Left lung (tissue), 10 donors: Measurements from ENCODE around the gene USP30. TPM values are rescaled to one million over a fixed set of nuclear protein-coding genes. Genes with fewer than 3 reads are reported as not detected.
A peak's percentile ranks its signal among the peaks of the same experiment; 100 is the strongest.
"Not testable (repeated sequence)": the region's sequence is repeated elsewhere in the genome, so short reads cannot be mapped to it uniquely, and the experiment has no call there.

Experiments used
- ATAC-seq: fragments of 200-7000 bp; cut with Tn5 transposase; one replicate; pipeline ENCODE4 v1.9.1; 2020; ENCODE audit warnings: moderate library complexity
- DNase-seq, 4 donors: peaks; one replicate each; pipeline ENCODE4 v3.0.0-alpha.2; 2013 to 2020
- H3K27ac ChIP-seq, 2 donors: fragments of 200-600 bp; sonication (generic) in 1 of 2; one replicate each; pipeline versions ENCODE4 v1.5.0 to v1.8.0; 2020 to 2021
- H3K27me3 ChIP-seq, 2 donors: fragments of 200-600 bp; sonication (generic) in 1 of 2; one replicate each; pipeline versions ENCODE4 v1.5.0 to v1.8.0; 2020 to 2021
- H3K36me3 ChIP-seq, 2 donors: fragments of 200-600 bp; sonication (generic) in 1 of 2; one replicate each; pipeline versions ENCODE4 v1.5.0 to v1.8.0; 2020 to 2021
- H3K4me1 ChIP-seq, 2 donors: fragments of 200-600 bp; one replicate each; pipeline ENCODE4 v1.8.0; 2021
- H3K4me3 ChIP-seq, 2 donors: fragments of 200-600 bp; sonication (generic) in 1 of 2; one replicate each; pipeline versions ENCODE4 v1.5.0 to v1.8.0; 2020 to 2021; ENCODE audit warnings: mild to moderate bottlenecking in 1 of 2
- H3K9me3 ChIP-seq, 2 donors: fragments of 200-600 bp; sonication (generic) in 1 of 2; one replicate each; pipeline versions ENCODE4 v1.5.0 to v1.8.0; 2020 to 2021
- intact Hi-C, 2 donors: fragments of 100-400 bp; cut with DNase I; formaldehyde crosslinking; loops; one replicate each; pipeline versions ENCODE4 v1.11.2 to v1.14.2; 2022
- polyA plus RNA-seq, 6 donors: library from polyadenylated mRNA; unstranded; fragments of 120-200 nt; gene quantifications; one replicate each; pipeline ENCODE4 v1.2.1, GENCODE V29; 2013; ENCODE audit not compliant: insufficient read length in 6 of 6
- total RNA-seq, 2 donors: library from RNA; stranded (reverse); fragmentation: NEBNext Ultra II Directional; extraction: Animal tissue kit (Norgen Biotek cat#: 25700); gene quantifications; one replicate each; pipeline ENCODE4 v1.2.1, GENCODE V29; 2021
- TF ChIP-seq, protein P1 (sequence below), 2 donors: fragments of 200-600 bp; sonication (generic) in 1 of 2; IDR thresholded peaks; one replicate each; pipeline versions ENCODE4 v1.5.0 to v1.8.0; 2021; ENCODE audit warnings: antibody characterized with exemption in 2 of 2
- donor health status: DM: no; HTN: yes; CAD: no.
- donor health status: DM: no; HTN: no; CAD: no.

Gene USP30
- total and polyA plus RNA-seq, 8 donors, result 7.1 to 28.0 (median 24.3) TPM

DNA sequence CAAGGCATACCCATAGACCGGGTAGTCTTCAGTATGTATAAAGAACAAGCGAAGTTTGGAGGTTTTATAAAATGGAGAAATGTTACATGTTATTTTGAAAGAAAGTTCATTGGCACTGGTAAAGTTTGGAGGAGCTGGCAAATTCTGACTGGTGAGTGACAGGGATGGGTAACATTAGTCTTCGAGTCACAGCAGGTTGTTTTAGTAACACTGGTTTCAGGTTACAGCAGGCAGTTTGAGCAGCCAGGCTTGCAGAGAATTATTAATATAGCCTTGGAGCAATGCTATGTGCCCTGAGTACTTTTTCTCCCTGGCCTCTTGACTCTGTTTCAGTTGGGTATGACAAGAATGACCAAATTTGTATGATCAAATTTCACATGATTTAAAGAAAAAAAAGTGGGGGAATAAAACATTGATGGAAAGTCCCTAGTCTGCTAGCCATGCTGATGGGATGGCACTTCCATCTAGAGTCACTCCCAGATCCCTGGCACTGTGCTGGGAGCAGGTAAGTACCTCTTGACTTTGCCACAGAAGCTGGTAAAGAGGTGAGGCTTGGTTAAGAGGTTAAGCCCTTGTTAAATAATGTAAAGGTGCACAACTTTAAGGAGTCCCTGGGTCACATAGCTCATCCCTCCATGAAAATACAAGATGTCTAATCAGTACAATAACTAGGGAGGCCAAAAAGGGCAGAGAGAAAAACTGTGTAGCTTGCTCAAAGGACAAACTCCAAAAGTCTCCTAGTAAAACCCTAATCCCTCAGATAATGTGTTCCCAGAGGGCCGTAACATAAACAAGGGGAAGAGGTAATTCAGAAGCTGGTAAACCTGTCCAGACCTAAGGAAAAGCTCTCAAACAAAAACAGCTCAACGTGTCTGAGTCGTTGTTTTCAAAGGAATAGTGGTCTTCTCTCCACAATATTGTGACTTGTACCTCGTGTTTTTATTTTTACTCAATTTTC lies 18.9 kb upstream of the USP30 start:
- intact Hi-C loops, result no loop called here
- H3K27ac ChIP-seq, result no peak overlapping the region
- ATAC-seq (no peak), DNase-seq (no peak)
- H3K4me1 ChIP-seq, result no peaks in the 10 kb centered on the region
- peaks cover 0 to 5% of the 10 kb centered on the region in 2 donors for H3K9me3 ChIP-seq
- H3K36me3 ChIP-seq, result no peaks in the 10 kb centered on the region
- TF ChIP-seq, protein P1, sequence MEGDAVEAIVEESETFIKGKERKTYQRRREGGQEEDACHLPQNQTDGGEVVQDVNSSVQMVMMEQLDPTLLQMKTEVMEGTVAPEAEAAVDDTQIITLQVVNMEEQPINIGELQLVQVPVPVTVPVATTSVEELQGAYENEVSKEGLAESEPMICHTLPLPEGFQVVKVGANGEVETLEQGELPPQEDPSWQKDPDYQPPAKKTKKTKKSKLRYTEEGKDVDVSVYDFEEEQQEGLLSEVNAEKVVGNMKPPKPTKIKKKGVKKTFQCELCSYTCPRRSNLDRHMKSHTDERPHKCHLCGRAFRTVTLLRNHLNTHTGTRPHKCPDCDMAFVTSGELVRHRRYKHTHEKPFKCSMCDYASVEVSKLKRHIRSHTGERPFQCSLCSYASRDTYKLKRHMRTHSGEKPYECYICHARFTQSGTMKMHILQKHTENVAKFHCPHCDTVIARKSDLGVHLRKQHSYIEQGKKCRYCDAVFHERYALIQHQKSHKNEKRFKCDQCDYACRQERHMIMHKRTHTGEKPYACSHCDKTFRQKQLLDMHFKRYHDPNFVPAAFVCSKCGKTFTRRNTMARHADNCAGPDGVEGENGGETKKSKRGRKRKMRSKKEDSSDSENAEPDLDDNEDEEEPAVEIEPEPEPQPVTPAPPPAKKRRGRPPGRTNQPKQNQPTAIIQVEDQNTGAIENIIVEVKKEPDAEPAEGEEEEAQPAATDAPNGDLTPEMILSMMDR (IDR thresholded peaks at IDR 0.05), result no peak
- no peak overlapping the region for H3K4me3 ChIP-seq
- peaks cover 0 to 11% of the 10 kb centered on the region in 2 donors for H3K27me3 ChIP-seq

DNA sequence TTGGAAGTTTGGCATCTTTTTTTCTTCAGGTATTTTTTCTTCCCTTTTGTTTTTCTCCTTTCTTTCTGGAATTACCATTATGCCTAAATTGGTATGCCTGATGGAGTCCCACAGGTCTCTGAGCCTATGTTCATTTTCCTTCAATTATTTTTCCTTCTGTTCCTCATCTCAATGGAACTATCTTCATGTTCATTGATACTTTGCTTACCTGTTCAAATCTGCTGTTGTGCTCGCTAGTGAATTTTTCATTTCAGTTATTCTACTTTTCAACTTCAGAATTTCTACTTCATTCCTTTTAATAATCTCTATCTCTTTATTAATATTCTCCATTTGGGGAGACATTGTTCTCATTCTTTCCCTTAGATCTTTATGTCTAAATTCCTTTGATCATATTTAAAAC lies 15.4 kb upstream of the USP30 start:
- TF ChIP-seq, protein P1 (IDR thresholded peaks at IDR 0.05), result no peak
- ATAC-seq (no peak), DNase-seq (no peak)
- Histone ChIP-seq H3K4me1 (no peaks in the 10 kb centered on the region), H3K4me3 (no peak overlapping the region), H3K27me3 (peaks cover 0 to 4% of the 10 kb centered on the region in 2 donors), H3K9me3 (peaks cover 0 to 10% of the 10 kb centered on the region in 2 donors), H3K36me3 (no peaks in the 10 kb centered on the region), H3K27ac (no peak overlapping the region)
- intact Hi-C loops, result no loop called here

DNA sequence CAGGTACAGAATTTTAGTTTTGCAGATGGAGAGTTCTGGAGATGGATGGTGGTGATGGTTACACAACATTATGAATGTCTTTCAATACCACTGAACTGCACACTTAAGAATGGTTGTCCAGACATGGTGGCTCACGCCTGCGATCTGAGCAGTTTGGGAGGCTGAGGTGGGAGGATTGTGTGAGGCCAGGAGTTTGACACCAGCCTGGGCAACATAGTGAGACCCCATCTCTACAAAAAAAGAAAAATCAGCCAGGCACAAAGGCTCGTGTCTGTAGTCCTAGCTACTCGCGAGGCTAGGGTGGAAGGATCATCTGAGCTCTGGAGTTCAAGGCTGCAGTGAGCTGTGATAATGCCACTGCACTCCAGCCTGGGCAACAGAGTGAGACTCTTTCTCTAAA lies 8.1 kb upstream of the USP30 start:
- H3K4me1 ChIP-seq, result no peaks in the 10 kb centered on the region
- TF ChIP-seq, protein P1 (IDR thresholded peaks at IDR 0.05), result no peak
- H3K9me3 ChIP-seq, result peaks cover 0 to 5% of the 10 kb centered on the region in 2 donors
- ATAC-seq (no peak), DNase-seq (no peak)
- H3K27ac ChIP-seq, result no peak overlapping the region
- peaks cover 5 to 25% of the 10 kb centered on the region in 2 donors for H3K27me3 ChIP-seq
- no peak overlapping the region for H3K4me3 ChIP-seq
- intact Hi-C loops, result no loop called here
- H3K36me3 ChIP-seq, result no peaks in the 10 kb centered on the region

DNA sequence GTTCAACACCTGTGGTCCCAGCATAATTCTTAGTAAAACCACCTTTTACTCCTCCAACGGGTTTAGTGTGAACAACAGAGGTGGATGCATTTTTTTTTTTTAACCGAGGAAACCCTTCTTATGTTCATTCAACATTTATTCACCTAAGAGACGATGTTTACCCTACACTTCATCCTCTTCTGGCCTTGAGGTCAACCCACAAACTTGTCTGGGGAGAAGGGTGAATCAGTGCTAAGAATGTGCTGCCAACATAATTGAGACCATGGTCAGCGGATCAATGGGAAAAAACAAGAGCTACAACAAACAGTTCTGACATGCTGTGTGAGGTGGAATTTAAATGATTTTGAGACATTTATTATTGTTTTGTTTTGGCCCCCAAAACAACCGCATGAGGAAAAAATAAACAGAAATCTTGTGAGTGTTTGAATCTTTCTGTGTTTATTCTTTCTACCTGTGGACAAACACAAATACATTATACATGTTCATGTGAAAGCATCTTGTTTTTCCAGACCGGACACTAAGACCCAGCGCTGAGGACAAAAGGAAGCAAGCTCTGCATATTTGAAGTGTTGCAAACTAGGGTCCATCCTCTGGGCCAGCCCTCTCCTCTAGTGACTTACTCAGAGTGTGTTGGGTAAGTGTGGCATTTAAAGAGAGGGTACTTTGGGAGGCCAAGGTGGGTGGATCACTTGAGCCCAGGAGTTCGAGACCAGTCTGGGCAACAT lies 5.1 kb upstream of the USP30 start:
- Histone ChIP-seq H3K27me3 (peaks cover 5 to 21% of the 10 kb centered on the region in 2 donors), H3K4me3 (no peak overlapping the region), H3K27ac (no peak overlapping the region), H3K4me1 (peaks cover 0 to 7% of the 10 kb centered on the region in 2 donors), H3K36me3 (no peaks in the 10 kb centered on the region), H3K9me3 (no peaks in the 10 kb centered on the region)
- ATAC-seq (peak; percentile 58), DNase-seq (no peak)
- TF ChIP-seq, protein P1 (IDR thresholded peaks at IDR 0.05), result no peak
- intact Hi-C loops, result no loop called here

DNA sequence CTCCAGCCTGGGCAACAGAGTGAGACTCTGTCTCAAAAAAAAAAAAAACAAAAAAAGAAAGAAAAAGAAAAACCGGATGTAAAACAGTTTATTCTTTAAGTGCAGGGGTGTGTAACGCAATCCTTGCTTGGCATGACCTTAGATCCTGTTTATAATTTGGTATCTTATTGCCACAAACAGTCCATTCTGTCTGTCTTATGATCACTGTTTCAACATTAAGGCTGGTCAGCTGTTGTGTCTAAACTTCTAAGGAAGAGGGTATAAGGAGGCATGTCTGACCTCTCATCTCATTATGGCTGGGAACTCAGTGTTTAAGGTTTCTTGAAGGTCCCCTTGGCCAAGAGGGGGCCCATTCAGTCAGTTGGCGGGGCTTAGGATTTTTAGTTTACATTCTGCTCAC lies 3.7 kb upstream of the USP30 start:
- H3K9me3 ChIP-seq, H3K4me3 ChIP-seq, H3K27ac ChIP-seq, ATAC-seq, intact Hi-C loops, DNase-seq, H3K36me3 ChIP-seq: not testable (repeated sequence)
- Histone ChIP-seq H3K4me1 (peaks cover 6 to 13% of the 10 kb centered on the region in 2 donors), H3K27me3 (peaks cover 0 to 16% of the 10 kb centered on the region in 2 donors)

DNA sequence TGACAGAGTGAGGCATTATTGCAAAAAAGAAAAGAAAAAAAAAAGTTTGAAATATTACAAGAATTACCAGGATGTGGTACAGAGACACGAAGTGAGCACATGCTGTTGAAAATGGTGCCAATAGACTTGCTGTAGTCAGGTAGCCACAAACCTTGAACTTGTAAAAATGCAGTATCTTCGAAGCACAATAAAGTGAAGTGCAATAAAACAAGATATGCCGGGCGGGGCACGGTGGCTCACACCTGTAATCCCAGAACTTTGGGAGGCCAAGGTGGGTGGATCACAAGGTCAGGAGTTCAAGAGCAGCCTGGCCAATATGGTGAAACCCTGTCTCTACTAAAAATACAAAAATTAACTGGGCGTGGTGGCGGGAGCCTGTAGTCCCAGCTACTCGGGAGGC lies 2.6 kb upstream of the USP30 start:
- DNase-seq, H3K4me3 ChIP-seq, ATAC-seq, H3K27ac ChIP-seq, H3K9me3 ChIP-seq, H3K27me3 ChIP-seq, intact Hi-C loops, H3K36me3 ChIP-seq: not testable (repeated sequence)
- H3K4me1 ChIP-seq, result peaks cover 7 to 20% of the 10 kb centered on the region in 2 donors
